Measurements from ENCODE around the gene GP9.
"Not testable (repeated sequence)": the region's sequence is repeated elsewhere in the genome, so short reads cannot be mapped to it uniquely, and the experiment has no call there.

Gene GP9

GRCh38 chr3:129065016-129065719, 4.6 kb downstream of the GP9 start:
- Histone ChIP-seq H3K9me3 (ENCODE audit: insufficient read depth, low read depth, low read length) (no peaks in the 10 kb centered on the region), H3K9ac (ENCODE audit: low read depth, low read length) (no peak overlapping the region), H3K4me1 (ENCODE audit: insufficient read depth, low read length) (peaks cover 3% of the 10 kb centered on the region; the same call in 1 of the 2 replicates), H3K27ac (ENCODE audit: low read depth, low read length) (no peak overlapping the region), H3K27me3 (ENCODE audit: insufficient read depth, low read length) (no peaks in the 10 kb centered on the region), H3K4me3 (ENCODE audit: low read length) (no peak overlapping the region), H3K36me3 (ENCODE audit: insufficient read depth, low read length) (no peaks in the 10 kb centered on the region)
- WGBS, result 92% methylated on average over 14 of the region's 14 CpGs

- Histone ChIP-seq H3K36me3 (ENCODE audit: insufficient read depth, low read length) (no peaks in the 10 kb centered on the region), H3K9ac (ENCODE audit: low read depth, low read length) (no peak overlapping the region), H3K4me3 (ENCODE audit: low read length) (no peak overlapping the region), H3K4me1 (ENCODE audit: insufficient read depth, low read length) (peaks cover 3% of the 10 kb centered on the region; the same call in 1 of the 2 replicates), H3K9me3 (ENCODE audit: insufficient read depth, low read depth, low read length) (no peaks in the 10 kb centered on the region), H3K27ac (ENCODE audit: low read depth, low read length) (no peak overlapping the region), H3K27me3 (ENCODE audit: insufficient read depth, low read length) (no peaks in the 10 kb centered on the region)
- 96% methylated on average over 4 of the region's 4 CpGs for WGBS
These were observed 5.1 kb downstream of the GP9 start for GRCh38 chr3:129065720-129066073.

GRCh38 chr3:129067719-129068118, 7.1 kb downstream of the GP9 start:
- H3K9me3 ChIP-seq (ENCODE audit: insufficient read depth, low read depth, low read length); H3K27me3 ChIP-seq (ENCODE audit: insufficient read depth, low read length); H3K27ac ChIP-seq (ENCODE audit: low read depth, low read length); H3K36me3 ChIP-seq (ENCODE audit: insufficient read depth, low read length); H3K4me3 ChIP-seq (ENCODE audit: low read length); H3K9ac ChIP-seq (ENCODE audit: low read depth, low read length); H3K4me1 ChIP-seq (ENCODE audit: insufficient read depth, low read length): not testable (repeated sequence)
- WGBS, result 95% methylated on average over 6 of the region's 7 CpGs

- WGBS, result 90% methylated on average over 44 of the region's 44 CpGs
These were observed 7.8 kb downstream of the GP9 start for GRCh38 chr3:129068291-129068886.

GRCh38 chr3:129069313-129070085, 8.9 kb downstream of the GP9 start:
- H3K9ac ChIP-seq (ENCODE audit: low read depth, low read length); H3K9me3 ChIP-seq (ENCODE audit: insufficient read depth, low read depth, low read length); H3K36me3 ChIP-seq (ENCODE audit: insufficient read depth, low read length); H3K27ac ChIP-seq (ENCODE audit: low read depth, low read length); H3K4me1 ChIP-seq (ENCODE audit: insufficient read depth, low read length); H3K27me3 ChIP-seq (ENCODE audit: insufficient read depth, low read length); H3K4me3 ChIP-seq (ENCODE audit: low read length): not testable (repeated sequence)
- 91% methylated on average over 13 of the region's 13 CpGs for WGBS

More at GRCh38 chr3:129068291-129068886, 7.8 kb downstream of the GP9 start:
- H3K4me3 ChIP-seq (ENCODE audit: low read length), result no peak overlapping the region
- H3K9ac ChIP-seq (ENCODE audit: low read depth, low read length), result no peak overlapping the region
- no peaks in the 10 kb centered on the region for H3K27me3 ChIP-seq (ENCODE audit: insufficient read depth, low read length)
- no peaks in the 10 kb centered on the region for H3K4me1 ChIP-seq (ENCODE audit: insufficient read depth, low read length)
- H3K27ac ChIP-seq (ENCODE audit: low read depth, low read length), result no peak overlapping the region
- no peaks in the 10 kb centered on the region for H3K9me3 ChIP-seq (ENCODE audit: insufficient read depth, low read depth, low read length)
- H3K36me3 ChIP-seq (ENCODE audit: insufficient read depth, low read length), result no peaks in the 10 kb centered on the region

- Histone ChIP-seq H3K27me3 (ENCODE audit: insufficient read depth, low read length) (no peaks in the 10 kb centered on the region), H3K9ac (ENCODE audit: low read depth, low read length) (no peak overlapping the region), H3K9me3 (ENCODE audit: insufficient read depth, low read depth, low read length) (no peaks in the 10 kb centered on the region), H3K27ac (ENCODE audit: low read depth, low read length) (no peak overlapping the region), H3K4me1 (ENCODE audit: insufficient read depth, low read length) (no peaks in the 10 kb centered on the region), H3K36me3 (ENCODE audit: insufficient read depth, low read length) (no peaks in the 10 kb centered on the region), H3K4me3 (ENCODE audit: low read length) (no peak overlapping the region)
- WGBS, result 94% methylated on average over 8 of the region's 8 CpGs
These were observed 9.7 kb downstream of the GP9 start for GRCh38 chr3:129070086-129070885.

GRCh38 chr3:129077222-129077621, 16.6 kb downstream of the GP9 start:
- no peak overlapping the region for H3K4me3 ChIP-seq (ENCODE audit: low read length)
- no peaks in the 10 kb centered on the region for H3K9me3 ChIP-seq (ENCODE audit: insufficient read depth, low read depth, low read length)
- H3K27me3 ChIP-seq (ENCODE audit: insufficient read depth, low read length), result no peaks in the 10 kb centered on the region
- 90% methylated on average over 7 of the region's 7 CpGs for WGBS
- no peak overlapping the region for H3K9ac ChIP-seq (ENCODE audit: low read depth, low read length)
- H3K27ac ChIP-seq (ENCODE audit: low read depth, low read length), result no peak overlapping the region
- no peaks in the 10 kb centered on the region for H3K4me1 ChIP-seq (ENCODE audit: insufficient read depth, low read length)
- no peaks in the 10 kb centered on the region for H3K36me3 ChIP-seq (ENCODE audit: insufficient read depth, low read length)

- Histone ChIP-seq H3K27ac (ENCODE audit: low read depth, low read length) (no peak overlapping the region), H3K9me3 (ENCODE audit: insufficient read depth, low read depth, low read length) (no peaks in the 10 kb centered on the region), H3K36me3 (ENCODE audit: insufficient read depth, low read length) (no peaks in the 10 kb centered on the region), H3K4me1 (ENCODE audit: insufficient read depth, low read length) (no peaks in the 10 kb centered on the region), H3K4me3 (ENCODE audit: low read length) (no peak overlapping the region), H3K27me3 (ENCODE audit: insufficient read depth, low read length) (no peaks in the 10 kb centered on the region), H3K9ac (ENCODE audit: low read depth, low read length) (no peak overlapping the region)
- 83% methylated on average over 6 of the region's 8 CpGs for WGBS
These were observed 17.9 kb downstream of the GP9 start for GRCh38 chr3:129078510-129078909.

GRCh38 chr3:129081503-129081902, 20.9 kb downstream of the GP9 start:
- 95% methylated on average over 7 of the region's 8 CpGs for WGBS
- no peaks in the 10 kb centered on the region for H3K36me3 ChIP-seq (ENCODE audit: insufficient read depth, low read length)
- no peak overlapping the region for H3K9ac ChIP-seq (ENCODE audit: low read depth, low read length)
- no peak overlapping the region for H3K27ac ChIP-seq (ENCODE audit: low read depth, low read length)
- no peaks in the 10 kb centered on the region for H3K9me3 ChIP-seq (ENCODE audit: insufficient read depth, low read depth, low read length)
- no peaks in the 10 kb centered on the region for H3K4me1 ChIP-seq (ENCODE audit: insufficient read depth, low read length)
- no peak overlapping the region for H3K4me3 ChIP-seq (ENCODE audit: low read length)
- no peaks in the 10 kb centered on the region; the same call in 1 of the 2 replicates for H3K27me3 ChIP-seq (ENCODE audit: insufficient read depth, low read length)

- H3K4me1 ChIP-seq (ENCODE audit: insufficient read depth, low read length), result no peaks in the 10 kb centered on the region
- WGBS, result 92% methylated on average over 9 of the region's 9 CpGs
- H3K27me3 ChIP-seq (ENCODE audit: insufficient read depth, low read length), result no peaks in the 10 kb centered on the region; the same call in 1 of the 2 replicates
- H3K4me3 ChIP-seq (ENCODE audit: low read length), result no peak overlapping the region
- H3K9me3 ChIP-seq (ENCODE audit: insufficient read depth, low read depth, low read length), result no peaks in the 10 kb centered on the region
- H3K36me3 ChIP-seq (ENCODE audit: insufficient read depth, low read length), result no peaks in the 10 kb centered on the region
- H3K9ac ChIP-seq (ENCODE audit: low read depth, low read length), result no peak overlapping the region
- no peak overlapping the region for H3K27ac ChIP-seq (ENCODE audit: low read depth, low read length)
These were observed 21.4 kb downstream of the GP9 start for GRCh38 chr3:129082026-129082425.

GRCh38 chr3:129084501-129084900, 23.9 kb downstream of the GP9 start:
- WGBS, result 88% methylated on average over 6 of the region's 6 CpGs

More at GRCh38 chr3:129084501-129084900, 23.9 kb downstream of the GP9 start:
- no peaks in the 10 kb centered on the region; the same call in 1 of the 2 replicates for H3K27me3 ChIP-seq (ENCODE audit: insufficient read depth, low read length)
- H3K4me1 ChIP-seq (ENCODE audit: insufficient read depth, low read length), result no peaks in the 10 kb centered on the region
- H3K4me3 ChIP-seq (ENCODE audit: low read length), result no peak overlapping the region
- H3K27ac ChIP-seq (ENCODE audit: low read depth, low read length), result no peak overlapping the region
- H3K9me3 ChIP-seq (ENCODE audit: insufficient read depth, low read depth, low read length), result no peaks in the 10 kb centered on the region
- H3K36me3 ChIP-seq (ENCODE audit: insufficient read depth, low read length), result no peaks in the 10 kb centered on the region
- no peak overlapping the region for H3K9ac ChIP-seq (ENCODE audit: low read depth, low read length)

Measured in HUES64 (cell line).